SKM-1 treated with dmso at 0.1 percent for 144 hours (cell line): Measurements from ENCODE around the gene SPAG9.
"Not testable (repeated sequence)": the region's sequence is repeated elsewhere in the genome, so short reads cannot be mapped to it uniquely, and the experiment has no call there.

ENCODE experiments used
- DNase-seq: peaks from one replicate; lab custom pipeline; 2025; ENCODE audit not compliant: unreplicated experiment; lab: John Stamatoyannopoulos, UW

The SPAG9 gene

GRCh38 chr17:51144266-51145022, 23.8 kb upstream of the SPAG9 start:
- DNase-seq: no peak

GRCh38 chr17:51142597-51142996, 21.9 kb upstream of the SPAG9 start:
- no peak for DNase-seq

- DNase-seq: no peak
These were observed 15.3 kb upstream of the SPAG9 start for GRCh38 chr17:51135956-51136355.

- no peak for DNase-seq
These were observed 12.7 kb upstream of the SPAG9 start for GRCh38 chr17:51133365-51133764.

GRCh38 chr17:51132964-51133319, 12.3 kb upstream of the SPAG9 start:
- no peak for DNase-seq

- no peak for DNase-seq
These were observed 7.4 kb upstream of the SPAG9 start for GRCh38 chr17:51128076-51128475.

GRCh38 chr17:51124640-51125503, 4.2 kb upstream of the SPAG9 start:
- DNase-seq: no peak

- DNase-seq: not testable (repeated sequence)
These were observed 1.9 kb upstream of the SPAG9 start for GRCh38 chr17:51122473-51123115.

GRCh38 chr17:51121620-51122472, 1.2 kb upstream of the SPAG9 start:
- peak; percentile 91 for DNase-seq

GRCh38 chr17:51120357-51120738, 320 bp downstream of the SPAG9 start:
- no peak for DNase-seq

GRCh38 chr17:51119415-51120356, 982 bp downstream of the SPAG9 start:
- peak; percentile 29 for DNase-seq

GRCh38 chr17:51118330-51119195, 2.1 kb downstream of the SPAG9 start:
- DNase-seq: no peak

- DNase-seq: no peak
These were observed 5.5 kb downstream of the SPAG9 start for GRCh38 chr17:51115179-51115578.

GRCh38 chr17:51112303-51113222, 8.1 kb downstream of the SPAG9 start:
- DNase-seq: peak; percentile 69

GRCh38 chr17:51107778-51108177, 12.9 kb downstream of the SPAG9 start:
- DNase-seq: no peak

- DNase-seq: no peak
These were observed 17.2 kb downstream of the SPAG9 start for GRCh38 chr17:51103451-51103850.

GRCh38 chr17:51103050-51103449, 17.6 kb downstream of the SPAG9 start:
- no peak for DNase-seq
